ENCODE results near the gene EMSY. TPM values are rescaled to one million over a fixed set of nuclear protein-coding genes. Genes with fewer than 3 reads are reported as not detected.
A peak's percentile ranks its signal among the peaks of the same experiment; 100 is the strongest.

The EMSY gene
- total and polyA plus RNA-seq, 7 experiments from 2014 or later = 25.9 to 49.0 (median 35.7) TPM

DNA sequence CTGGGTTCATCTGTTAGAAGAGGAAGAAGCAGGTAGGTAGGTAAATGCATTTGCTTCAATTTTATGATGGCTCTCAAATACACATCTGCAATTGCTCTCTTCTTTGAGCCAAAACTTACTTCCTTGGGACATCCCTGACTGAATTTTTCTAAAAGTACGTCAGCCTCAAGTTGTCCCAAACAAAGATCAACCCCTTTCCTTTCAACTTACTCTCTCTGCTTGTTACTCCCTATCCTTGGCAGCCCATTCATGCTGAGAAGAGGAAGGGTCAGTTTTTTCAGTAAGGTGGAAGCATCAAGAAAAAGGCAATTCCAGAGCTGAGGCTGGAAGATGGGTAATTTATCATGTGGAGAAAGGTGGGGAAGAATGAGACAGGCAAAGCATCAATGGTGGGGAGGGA lies 114.5 kb downstream of the EMSY start:
- CTCF ChIA-PET = no interaction called here
- Mint-ChIP-seq H3K4me1 (peaks cover 0 to 21% (median 0%) of the 10 kb centered on the region in 7 donors), H3K27me3 (peaks cover 5 to 24% (median 18%) of the 10 kb centered on the region in 5 donors), H3K27ac (no peak overlapping the region), H3K36me3 (peaks cover 0 to 5% (median 0%) of the 10 kb centered on the region in 5 donors), H3K4me3 (no peak overlapping the region), H3K9me3 (peaks cover 0 to 7% (median 0%) of the 10 kb centered on the region in 11 donors)
- POLR2A ChIA-PET = no interaction called here
- intact Hi-C loops (cut with micrococcal nuclease) = no loop called here
- Histone ChIP-seq H3K4me3 (ENCODE audit: low read length) (no peak overlapping the region), H3K9me3 (ENCODE audit: control insufficient read depth in 2 of 3, low read length in 3 of 3) (no peaks in the 10 kb centered on the region), H3K36me3 (ENCODE audit: control insufficient read depth in 2 of 3, insufficient read depth in 3 of 3, low read length in 3 of 3) (no peaks in the 10 kb centered on the region), H3K4me1 (ENCODE audit: control insufficient read depth in 2 of 2, insufficient read depth in 2 of 2, low read length in 2 of 2) (no peaks in the 10 kb centered on the region), H3K27ac (ENCODE audit: low read depth, low read length) (no peak overlapping the region), H3K27me3 (ENCODE audit: control insufficient read depth in 2 of 2, insufficient read depth in 2 of 2, low read length in 2 of 2) (no peaks in the 10 kb centered on the region)
- DNase-seq (no peak), ATAC-seq (no peak)

DNA sequence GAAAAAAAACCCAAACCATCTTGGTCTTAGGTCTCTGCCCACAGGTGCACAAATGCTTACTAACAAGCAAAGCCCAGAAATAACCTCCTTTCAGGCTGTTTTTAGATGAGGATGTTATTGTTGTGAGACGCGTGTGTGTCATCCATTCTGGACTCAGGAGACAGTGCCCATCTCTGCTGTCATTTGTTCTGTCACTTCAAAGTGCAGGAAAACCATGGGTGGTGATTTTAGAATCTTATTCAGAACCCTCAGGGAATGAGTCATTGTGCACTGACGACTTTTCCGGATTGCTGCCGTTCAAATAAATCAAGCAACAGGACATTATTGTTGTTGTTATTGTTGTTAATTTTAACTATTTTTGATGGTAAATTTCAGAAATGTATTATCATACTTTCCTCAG lies 115.4 kb downstream of the EMSY start:
- H3K27ac Mint-ChIP-seq = peak overlapping the region in 1 of 9 donors; percentile 40
- CTCF ChIA-PET = no interaction called here
- Histone ChIP-seq H3K27me3 (ENCODE audit: control insufficient read depth in 2 of 2, insufficient read depth in 2 of 2, low read length in 2 of 2) (no peaks in the 10 kb centered on the region), H3K36me3 (ENCODE audit: control insufficient read depth in 2 of 3, insufficient read depth in 3 of 3, low read length in 3 of 3) (no peaks in the 10 kb centered on the region), H3K9me3 (ENCODE audit: control insufficient read depth in 2 of 3, low read length in 3 of 3) (no peaks in the 10 kb centered on the region), H3K4me3 (ENCODE audit: low read length) (no peak overlapping the region), H3K4me1 (ENCODE audit: control insufficient read depth in 2 of 2, insufficient read depth in 2 of 2, low read length in 2 of 2) (no peaks in the 10 kb centered on the region), H3K27ac (ENCODE audit: low read depth, low read length) (no peak overlapping the region)
- ATAC-seq = peak; percentile 16
- H3K4me1 Mint-ChIP-seq = peaks cover 0 to 21% (median 0%) of the 10 kb centered on the region in 7 donors
- no peak overlapping the region for H3K4me3 Mint-ChIP-seq
- H3K9me3 Mint-ChIP-seq = peaks cover 0 to 7% (median 0%) of the 10 kb centered on the region in 11 donors
- POLR2A ChIA-PET = no interaction called here
- H3K27me3 Mint-ChIP-seq = peaks cover 5 to 31% (median 24%) of the 10 kb centered on the region in 5 donors
- intact Hi-C loops (cut with micrococcal nuclease) = loop anchor here in 1 of 2 donors (10.0 kb wide), 1 partner anchor 795 kb away; the partner anchor contains the start of gene DGAT2
- H3K36me3 Mint-ChIP-seq = peaks cover 0 to 12% (median 0%) of the 10 kb centered on the region in 5 donors
- no peak for DNase-seq

DNA sequence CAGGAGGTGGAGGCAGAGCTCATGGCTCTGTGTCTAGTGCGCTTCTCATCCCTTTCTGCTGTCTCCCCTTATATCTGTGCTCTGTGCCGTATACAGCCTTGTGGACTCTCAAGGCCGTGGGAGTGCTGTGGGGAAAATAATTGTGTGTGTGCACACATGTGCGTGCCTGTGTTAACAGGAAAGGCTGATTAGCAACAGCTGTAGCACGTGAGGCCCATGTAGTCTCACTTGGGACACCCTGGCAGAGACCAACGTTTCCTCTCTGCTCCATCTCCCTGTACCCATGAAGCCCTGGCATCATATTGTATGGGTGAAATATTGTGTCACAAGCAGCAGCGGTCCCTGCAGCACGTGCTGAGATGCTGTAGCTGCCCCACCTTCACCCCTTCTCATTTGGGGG lies 116.4 kb downstream of the EMSY start:
- no peak overlapping the region for H3K4me3 Mint-ChIP-seq
- ChIA-PET POLR2A (interaction anchor here (0.6 kb wide), 1 partner anchor 37 kb away, joined by 3 read pairs; no protein-coding TSS in a partner anchor), CTCF (no interaction called here)
- H3K36me3 Mint-ChIP-seq = peaks cover 0 to 18% (median 0%) of the 10 kb centered on the region in 5 donors
- Histone ChIP-seq H3K27me3 (ENCODE audit: control insufficient read depth in 2 of 2, insufficient read depth in 2 of 2, low read length in 2 of 2) (no peaks in the 10 kb centered on the region), H3K4me3 (ENCODE audit: low read length) (no peak overlapping the region), H3K36me3 (ENCODE audit: control insufficient read depth in 2 of 3, insufficient read depth in 3 of 3, low read length in 3 of 3) (no peaks in the 10 kb centered on the region), H3K9me3 (ENCODE audit: control insufficient read depth in 2 of 3, low read length in 3 of 3) (no peaks in the 10 kb centered on the region), H3K4me1 (ENCODE audit: control insufficient read depth in 2 of 2, insufficient read depth in 2 of 2, low read length in 2 of 2) (no peaks in the 10 kb centered on the region), H3K27ac (ENCODE audit: low read depth, low read length) (no peak overlapping the region)
- H3K27ac Mint-ChIP-seq = peak overlapping the region in 1 of 9 donors; percentile 12
- ATAC-seq = no peak
- peaks cover 5 to 37% (median 24%) of the 10 kb centered on the region in 5 donors for H3K27me3 Mint-ChIP-seq
- intact Hi-C loops (cut with micrococcal nuclease) = loop anchor here in 1 of 2 donors (10.0 kb wide), 1 partner anchor 796 kb away; the partner anchor contains the start of gene DGAT2
- peaks cover 0 to 21% (median 0%) of the 10 kb centered on the region in 7 donors for H3K4me1 Mint-ChIP-seq
- peaks cover 0 to 7% (median 0%) of the 10 kb centered on the region in 11 donors for H3K9me3 Mint-ChIP-seq
- DNase-seq = no peak

DNA sequence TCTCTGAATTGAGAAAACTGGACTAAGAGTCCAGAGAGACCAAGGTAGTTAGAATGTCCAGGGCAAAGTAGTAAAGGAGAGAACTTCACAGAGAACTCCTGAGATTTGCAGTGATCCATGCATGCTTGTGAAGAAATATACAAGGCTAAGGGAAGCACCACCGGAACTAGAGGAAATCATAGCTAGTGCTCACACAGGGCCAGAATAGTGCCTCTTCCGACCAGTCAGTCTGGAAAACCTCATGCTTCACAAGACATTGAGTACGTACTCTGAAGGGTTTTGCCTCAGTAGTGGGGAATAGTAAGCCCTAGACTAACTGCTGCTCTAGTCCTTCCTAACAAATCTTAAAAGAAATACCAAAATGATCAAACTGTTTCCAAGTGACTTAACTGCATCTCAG lies 117.7 kb downstream of the EMSY start:
- no peaks in the 10 kb centered on the region for H3K27me3 ChIP-seq (ENCODE audit: control insufficient read depth in 2 of 2, insufficient read depth in 2 of 2, low read length in 2 of 2)
- Mint-ChIP-seq H3K27ac (no peak overlapping the region), H3K9me3 (peaks cover 0 to 5% (median 0%) of the 10 kb centered on the region in 11 donors), H3K36me3 (peaks cover 0 to 18% (median 0%) of the 10 kb centered on the region in 5 donors), H3K4me3 (no peak overlapping the region), H3K4me1 (peaks cover 0 to 26% (median 0%) of the 10 kb centered on the region in 7 donors), H3K27me3 (peaks cover 5 to 37% (median 24%) of the 10 kb centered on the region in 5 donors)
- H3K4me1 ChIP-seq (ENCODE audit: control insufficient read depth in 2 of 2, insufficient read depth in 2 of 2, low read length in 2 of 2) = no peaks in the 10 kb centered on the region
- no peak overlapping the region for H3K4me3 ChIP-seq (ENCODE audit: low read length)
- POLR2A ChIA-PET = no interaction called here
- H3K27ac ChIP-seq (ENCODE audit: low read depth, low read length) = no peak overlapping the region
- intact Hi-C loops (cut with micrococcal nuclease) = loop anchor here in 1 of 2 donors (10.0 kb wide), 1 partner anchor 798 kb away; the partner anchor contains the start of gene DGAT2
- CTCF ChIA-PET = no interaction called here
- H3K36me3 ChIP-seq (ENCODE audit: control insufficient read depth in 2 of 3, insufficient read depth in 3 of 3, low read length in 3 of 3) = no peaks in the 10 kb centered on the region
- DNase-seq (no peak), ATAC-seq (no peak)
- H3K9me3 ChIP-seq (ENCODE audit: control insufficient read depth in 2 of 3, low read length in 3 of 3) = no peaks in the 10 kb centered on the region

DNA sequence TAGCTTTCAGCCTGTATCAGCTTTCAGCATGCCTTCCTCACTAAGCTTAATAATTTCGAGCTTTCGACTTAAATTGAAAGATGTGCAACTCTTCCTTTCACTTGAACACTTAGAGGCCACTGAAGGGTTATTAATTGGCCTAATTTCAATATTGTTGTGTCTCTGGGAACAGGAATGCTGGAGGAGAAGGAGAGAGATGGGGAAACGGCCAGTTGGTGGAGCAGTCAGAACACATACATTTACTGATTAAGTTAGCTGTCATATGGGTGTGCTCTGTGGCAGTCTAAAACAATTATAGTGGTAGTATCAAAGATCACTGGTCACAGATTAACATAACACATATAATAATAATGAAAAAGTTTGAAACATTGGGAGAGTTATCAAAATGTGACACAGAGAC lies 119.5 kb downstream of the EMSY start:
- ChIA-PET POLR2A (no interaction called here), CTCF (no interaction called here)

DNA sequence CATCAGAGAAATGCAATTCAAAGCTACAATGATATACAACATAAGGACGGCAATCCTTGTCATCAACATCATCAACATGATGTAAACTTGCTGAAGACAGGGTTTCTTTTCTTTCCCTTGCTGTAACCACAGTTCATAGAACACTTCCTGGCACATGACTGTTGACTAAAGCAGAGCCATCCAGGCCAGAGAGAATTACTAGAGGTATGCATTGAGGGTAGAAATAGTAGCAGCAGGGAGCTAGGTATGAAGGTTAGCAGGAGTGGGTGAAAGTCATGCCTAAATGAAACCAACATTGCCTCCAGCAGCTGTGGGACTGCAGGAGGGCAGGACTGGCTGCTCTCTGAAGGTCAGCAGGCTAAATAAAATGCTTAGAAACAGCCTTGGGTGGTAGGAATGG lies 122.0 kb downstream of the EMSY start:
- Histone ChIP-seq H3K9me3 (ENCODE audit: control insufficient read depth in 2 of 3, low read length in 3 of 3) (no peaks in the 10 kb centered on the region), H3K4me1 (ENCODE audit: control insufficient read depth in 2 of 2, insufficient read depth in 2 of 2, low read length in 2 of 2) (no peaks in the 10 kb centered on the region), H3K36me3 (ENCODE audit: control insufficient read depth in 2 of 3, insufficient read depth in 3 of 3, low read length in 3 of 3) (no peaks in the 10 kb centered on the region), H3K4me3 (ENCODE audit: low read length) (no peak overlapping the region), H3K27me3 (ENCODE audit: control insufficient read depth in 2 of 2, insufficient read depth in 2 of 2, low read length in 2 of 2) (no peaks in the 10 kb centered on the region), H3K27ac (ENCODE audit: low read depth, low read length) (no peak overlapping the region)
- Mint-ChIP-seq H3K4me1 (peaks cover 0 to 16% (median 0%) of the 10 kb centered on the region in 7 donors), H3K27ac (no peak overlapping the region), H3K4me3 (no peak overlapping the region), H3K36me3 (peaks cover 0 to 20% (median 0%) of the 10 kb centered on the region in 5 donors), H3K27me3 (peaks cover 13 to 40% (median 22%) of the 10 kb centered on the region in 5 donors), H3K9me3 (peaks cover 0 to 5% (median 0%) of the 10 kb centered on the region in 11 donors)
- ATAC-seq = no peak
- intact Hi-C loops (cut with micrococcal nuclease) = loop anchor here in 1 of 2 donors (10.0 kb wide), 1 partner anchor 802 kb away; the partner anchor contains the start of gene DGAT2
- CTCF ChIA-PET = no interaction called here
- POLR2A ChIA-PET = no interaction called here
- no peak for DNase-seq

More for the DNA sequence above, 119.5 kb downstream of the EMSY start:
- Histone ChIP-seq H3K9me3 (ENCODE audit: control insufficient read depth in 2 of 3, low read length in 3 of 3) (no peaks in the 10 kb centered on the region), H3K36me3 (ENCODE audit: control insufficient read depth in 2 of 3, insufficient read depth in 3 of 3, low read length in 3 of 3) (no peaks in the 10 kb centered on the region), H3K27me3 (ENCODE audit: control insufficient read depth in 2 of 2, insufficient read depth in 2 of 2, low read length in 2 of 2) (no peaks in the 10 kb centered on the region), H3K4me1 (ENCODE audit: control insufficient read depth in 2 of 2, insufficient read depth in 2 of 2, low read length in 2 of 2) (no peaks in the 10 kb centered on the region), H3K27ac (ENCODE audit: low read depth, low read length) (no peak overlapping the region), H3K4me3 (ENCODE audit: low read length) (no peak overlapping the region)
- peaks cover 0 to 5% (median 0%) of the 10 kb centered on the region in 11 donors for H3K9me3 Mint-ChIP-seq
- intact Hi-C loops (cut with micrococcal nuclease) = loop anchor here in 1 of 2 donors (10.0 kb wide), 1 partner anchor 800 kb away; the partner anchor contains the start of gene DGAT2
- H3K27me3 Mint-ChIP-seq = peaks cover 6 to 41% (median 24%) of the 10 kb centered on the region in 5 donors
- H3K4me1 Mint-ChIP-seq = peaks cover 0 to 26% (median 0%) of the 10 kb centered on the region in 7 donors
- ATAC-seq (no peak), DNase-seq (no peak)
- peaks cover 0 to 20% (median 0%) of the 10 kb centered on the region in 5 donors for H3K36me3 Mint-ChIP-seq
- H3K4me3 Mint-ChIP-seq = no peak overlapping the region
- no peak overlapping the region for H3K27ac Mint-ChIP-seq

DNA sequence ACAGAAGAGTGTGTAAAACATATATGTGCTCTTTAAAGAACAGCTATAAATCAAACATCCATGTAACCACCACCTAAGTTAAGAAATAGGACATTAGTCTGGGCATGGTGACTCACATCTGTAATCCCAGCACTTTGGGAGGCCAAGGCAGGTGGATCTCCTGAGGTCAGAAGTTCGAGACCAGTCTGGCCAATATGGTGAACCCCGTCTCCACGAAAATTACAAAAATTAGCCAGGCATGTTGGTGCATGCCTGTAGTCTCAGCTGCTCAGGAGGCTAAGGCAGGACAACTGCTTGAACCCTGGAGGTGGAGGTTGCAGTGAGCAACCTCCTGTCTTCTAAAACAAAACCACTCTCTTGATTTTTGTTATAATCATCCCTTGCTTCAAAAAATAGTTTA lies 122.4 kb downstream of the EMSY start:
- ATAC-seq = no peak
- Mint-ChIP-seq H3K36me3 (peaks cover 0 to 19% (median 0%) of the 10 kb centered on the region in 5 donors), H3K27ac (no peak overlapping the region)

More for the DNA sequence above, 122.4 kb downstream of the EMSY start:
- H3K4me1 ChIP-seq (ENCODE audit: control insufficient read depth in 2 of 2, insufficient read depth in 2 of 2, low read length in 2 of 2) = no peaks in the 10 kb centered on the region
- CTCF ChIA-PET = no interaction called here
- peaks cover 0 to 5% (median 0%) of the 10 kb centered on the region in 11 donors for H3K9me3 Mint-ChIP-seq
- intact Hi-C loops (cut with micrococcal nuclease) = loop anchor here in 1 of 2 donors (10.0 kb wide), 1 partner anchor 802 kb away; the partner anchor contains the start of gene DGAT2
- H3K27me3 Mint-ChIP-seq = peaks cover 12 to 36% (median 18%) of the 10 kb centered on the region in 5 donors
- DNase-seq = no peak
- no peaks in the 10 kb centered on the region for H3K36me3 ChIP-seq (ENCODE audit: control insufficient read depth in 2 of 3, insufficient read depth in 3 of 3, low read length in 3 of 3)
- H3K27me3 ChIP-seq (ENCODE audit: control insufficient read depth in 2 of 2, insufficient read depth in 2 of 2, low read length in 2 of 2) = no peaks in the 10 kb centered on the region
- no peak overlapping the region for H3K4me3 ChIP-seq (ENCODE audit: low read length)
- peaks cover 0 to 14% (median 0%) of the 10 kb centered on the region in 7 donors for H3K4me1 Mint-ChIP-seq
- H3K27ac ChIP-seq (ENCODE audit: low read depth, low read length) = no peak overlapping the region
- H3K4me3 Mint-ChIP-seq = no peak overlapping the region
- no peaks in the 10 kb centered on the region for H3K9me3 ChIP-seq (ENCODE audit: control insufficient read depth in 2 of 3, low read length in 3 of 3)
- POLR2A ChIA-PET = no interaction called here

Measured in naive thymus-derived CD4-positive, alpha-beta T cell (primary cell).